GM04504 (cell line): Measurements from ENCODE around the gene ROBO2.
A peak's percentile ranks its signal among the peaks of the same experiment; 100 is the strongest.

Source experiments
- DNase-seq: peaks from one replicate; pipeline ENCODE4 v3.0.0-alpha.2; 2012; ENCODE audit warnings: low read depth

ROBO2 gene

GRCh38 chr3:77189258-77189657, 149.4 kb downstream of the ROBO2 start:
- DNase-seq = no peak

- no peak for DNase-seq
These were observed 149.8 kb downstream of the ROBO2 start for GRCh38 chr3:77189684-77190083.

GRCh38 chr3:77190374-77190773, 150.5 kb downstream of the ROBO2 start:
- no peak for DNase-seq

GRCh38 chr3:77191014-77191413, 151.1 kb downstream of the ROBO2 start:
- no peak for DNase-seq

- no peak for DNase-seq
These were observed 151.7 kb downstream of the ROBO2 start for GRCh38 chr3:77191640-77192039.

- DNase-seq = no peak
These were observed 156.1 kb downstream of the ROBO2 start for GRCh38 chr3:77195766-77196545.

GRCh38 chr3:77197408-77197807, 157.5 kb downstream of the ROBO2 start:
- no peak for DNase-seq

- no peak for DNase-seq
These were observed 164.0 kb downstream of the ROBO2 start for GRCh38 chr3:77203851-77204250.

GRCh38 chr3:77204788-77205187, 164.9 kb downstream of the ROBO2 start:
- no peak for DNase-seq

GRCh38 chr3:77207753-77208152, 167.9 kb downstream of the ROBO2 start:
- DNase-seq = no peak

GRCh38 chr3:77222701-77223100, 182.8 kb downstream of the ROBO2 start:
- DNase-seq = no peak

- DNase-seq = no peak
These were observed 187.7 kb downstream of the ROBO2 start for GRCh38 chr3:77227567-77227966.

GRCh38 chr3:77232557-77232956, 192.7 kb downstream of the ROBO2 start:
- no peak for DNase-seq

- no peak for DNase-seq
These were observed 194.1 kb downstream of the ROBO2 start for GRCh38 chr3:77234004-77234403.

- DNase-seq = no peak
These were observed 196.2 kb downstream of the ROBO2 start for GRCh38 chr3:77236118-77236517.

- no peak for DNase-seq
These were observed 200.3 kb downstream of the ROBO2 start for GRCh38 chr3:77240072-77240650.

GRCh38 chr3:77242371-77242770, 202.5 kb downstream of the ROBO2 start:
- no peak for DNase-seq

GRCh38 chr3:77244981-77245380, 205.1 kb downstream of the ROBO2 start:
- DNase-seq = no peak

- no peak for DNase-seq
These were observed 207.2 kb downstream of the ROBO2 start for GRCh38 chr3:77247061-77247460.

- DNase-seq = no peak
These were observed 207.9 kb downstream of the ROBO2 start for GRCh38 chr3:77247817-77248216.

- DNase-seq = no peak
These were observed 208.5 kb downstream of the ROBO2 start for GRCh38 chr3:77248420-77248819.

GRCh38 chr3:77251136-77251535, 211.2 kb downstream of the ROBO2 start:
- DNase-seq = no peak

- DNase-seq = peak; percentile 12
These were observed 215.3 kb downstream of the ROBO2 start for GRCh38 chr3:77254967-77255831.
